Stimulated activated CD4-positive, alpha-beta T cell treated with anti-CD3 and anti-CD28 coated beads, Interleukin-15, amount 100 ng/mL, for 24 hours (primary cell): ENCODE results near the gene CDK2AP2.
"Not testable (repeated sequence)": the region's sequence is repeated elsewhere in the genome, so short reads cannot be mapped to it uniquely, and the experiment has no call there.

Experiments
- DNase-seq: peaks from one replicate; pipeline ENCODE4 v3.0.0-alpha.2; 2020

Gene CDK2AP2

GRCh38 chr11:67507864-67508485, at the start of gene CDK2AP2:
Gene CDK2AP2, minus strand, starts transcription at chr11:67508162. Its CDS starts 80 bp downstream, at chr11:67508082.
- peak; percentile 100 for DNase-seq

DNA sequence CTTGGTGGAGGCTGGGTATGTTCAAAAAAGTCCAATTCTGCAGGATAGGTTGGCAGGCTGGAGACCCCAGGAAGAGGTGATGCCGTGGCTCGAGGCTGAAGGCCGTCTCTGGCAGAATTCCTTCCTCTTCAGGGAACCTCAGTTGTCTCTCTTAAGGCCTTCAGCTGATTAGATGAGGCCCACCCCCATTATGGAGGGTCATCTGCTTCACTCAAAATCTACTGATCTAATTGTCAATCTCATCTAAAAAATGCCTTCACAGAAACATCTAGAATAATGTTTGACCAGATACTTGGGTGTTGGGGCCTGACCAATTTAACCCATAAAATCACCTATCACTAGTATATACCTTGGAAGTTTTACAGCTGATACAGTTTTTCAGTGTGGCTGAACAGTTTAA, 48.3 kb upstream of the CDK2AP2 start:
- DNase-seq: no peak

GRCh38 chr11:67551697-67552096, 43.7 kb upstream of the CDK2AP2 start:
- not testable (repeated sequence) for DNase-seq

DNA sequence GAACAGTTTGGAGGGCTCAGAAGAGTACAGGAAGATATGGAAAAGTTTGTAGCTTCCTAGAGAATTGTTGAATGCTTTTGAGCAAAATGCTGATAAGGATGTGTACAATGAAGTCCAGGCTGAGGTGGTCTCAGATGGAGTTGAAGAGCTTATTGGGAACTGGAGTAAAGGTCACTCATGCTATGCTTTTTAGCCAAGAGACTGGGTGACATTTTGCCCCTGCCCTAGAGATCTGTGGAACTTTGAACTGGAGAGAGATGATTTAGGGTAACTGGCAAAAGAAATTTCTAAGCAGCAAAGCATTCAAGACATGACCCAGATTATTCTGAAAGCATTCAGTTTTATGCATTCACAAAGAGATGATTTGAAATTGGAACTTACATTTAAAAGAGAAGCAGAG, 43.2 kb upstream of the CDK2AP2 start:
- DNase-seq: no peak

DNA sequence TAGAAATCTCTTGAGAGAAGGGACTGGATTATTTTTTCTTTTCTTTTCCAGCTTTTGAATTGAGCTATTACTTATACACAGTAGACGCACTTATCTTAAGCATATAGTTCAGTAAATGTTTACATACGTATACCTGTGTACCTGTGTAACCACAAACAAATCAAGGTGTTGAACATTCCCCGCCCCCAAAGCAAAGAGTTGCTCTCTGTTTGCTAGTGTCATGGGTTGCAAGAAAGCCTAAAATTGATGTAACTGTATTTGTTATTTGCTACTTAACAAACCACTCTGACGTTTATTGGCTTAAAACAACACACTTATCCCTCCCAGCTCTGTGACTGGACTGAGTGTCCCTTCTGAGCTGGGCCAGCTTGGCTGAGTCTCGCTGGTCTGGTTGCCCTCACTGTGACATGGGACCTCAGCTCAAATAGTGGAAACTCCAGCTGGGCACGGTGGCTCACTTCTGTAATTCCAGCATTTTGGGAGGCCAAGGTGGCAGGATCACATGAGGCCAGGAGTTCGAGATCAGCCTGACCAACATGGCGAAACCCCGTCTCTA, 40.7 kb upstream of the CDK2AP2 start:
- no peak for DNase-seq

DNA sequence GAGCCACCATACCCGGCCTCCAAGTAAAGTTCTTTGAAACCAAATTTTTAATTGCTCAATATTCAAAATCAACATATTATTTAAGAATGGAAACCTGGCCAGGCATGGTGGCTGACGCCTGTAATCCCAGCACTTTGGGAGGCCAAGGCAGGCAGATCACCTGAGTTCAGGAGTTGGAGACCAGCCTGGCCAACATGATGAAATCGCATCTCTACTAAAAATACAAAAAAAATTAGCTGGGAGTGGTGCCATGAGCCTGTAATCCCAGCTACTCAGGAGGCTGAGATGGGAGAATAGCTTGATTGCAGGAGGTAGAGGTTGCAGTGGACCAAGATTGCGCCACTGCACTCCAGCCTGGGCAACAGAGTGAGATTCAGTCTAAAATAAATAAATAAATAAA, 40.1 kb upstream of the CDK2AP2 start:
- DNase-seq: not testable (repeated sequence)

DNA sequence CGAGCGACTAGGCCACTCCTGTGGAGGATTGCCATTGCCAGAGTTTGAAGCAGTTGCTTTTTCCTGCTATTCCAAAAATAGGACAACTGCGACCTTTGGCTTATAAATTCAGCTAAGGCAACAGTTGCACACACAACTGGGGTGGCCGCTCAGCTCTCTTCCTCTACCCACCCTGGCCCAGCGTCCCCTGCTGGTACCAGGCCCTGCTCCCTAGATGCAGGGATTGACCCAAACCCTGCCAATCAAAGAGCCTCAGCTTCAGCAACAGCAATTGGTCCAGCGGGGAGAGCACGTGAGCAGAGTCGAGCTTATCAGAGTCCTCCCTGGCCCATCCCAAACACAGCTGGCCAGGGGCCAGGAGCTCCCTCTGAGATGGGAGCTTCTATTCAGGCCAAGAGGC, 37.3 kb upstream of the CDK2AP2 start:
- DNase-seq: no peak

DNA sequence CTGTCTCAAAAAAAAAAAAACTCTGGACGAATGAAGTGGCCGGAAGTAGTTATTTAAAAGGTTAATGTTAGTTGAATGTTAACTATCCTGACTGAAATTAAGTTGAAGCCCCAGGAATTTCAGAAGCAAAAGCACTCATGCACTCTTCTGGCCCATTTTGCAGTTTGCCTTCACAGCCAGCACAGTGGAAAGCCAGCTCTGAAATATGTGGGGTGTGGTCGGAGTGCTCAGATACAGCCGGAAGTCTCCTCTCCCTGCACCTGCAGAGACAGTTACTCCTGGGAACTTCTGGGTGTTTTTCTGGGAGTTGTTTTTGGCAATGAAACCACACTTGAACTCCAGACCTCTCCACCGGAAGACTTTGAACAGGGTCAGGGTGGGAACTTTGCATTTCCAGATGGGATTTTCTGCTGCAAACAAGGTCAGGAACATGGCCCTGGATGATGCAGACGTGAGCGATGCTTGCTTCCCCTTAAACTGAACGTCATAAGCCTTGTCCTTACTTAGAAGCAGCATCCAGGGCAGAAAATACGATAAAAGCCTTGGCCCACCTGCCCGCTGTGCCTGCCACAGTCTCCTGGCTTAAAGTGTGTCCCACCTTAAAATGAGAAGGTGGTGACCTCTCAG, 36.8 kb upstream of the CDK2AP2 start:
- DNase-seq: no peak

DNA sequence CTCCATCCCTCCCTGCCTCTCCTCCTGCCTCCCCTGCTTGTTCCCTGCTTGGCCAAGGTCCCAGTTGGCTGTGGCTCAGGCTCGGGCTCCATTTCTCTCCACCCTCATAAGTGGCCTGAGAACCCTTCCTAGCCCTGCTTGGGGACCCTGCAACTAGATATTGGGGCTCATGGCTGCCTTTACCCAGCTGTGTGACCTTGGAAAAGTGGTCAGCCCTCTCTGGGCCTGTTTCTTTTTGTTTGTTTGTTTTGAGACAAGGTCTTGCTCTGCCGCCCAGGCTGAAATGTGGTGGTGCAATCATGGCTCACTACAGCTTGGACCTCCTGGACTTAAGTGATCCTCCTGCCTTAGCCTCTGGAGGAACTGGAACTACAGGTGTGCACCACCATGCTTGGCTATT, 35.6 kb upstream of the CDK2AP2 start:
- DNase-seq: no peak

DNA sequence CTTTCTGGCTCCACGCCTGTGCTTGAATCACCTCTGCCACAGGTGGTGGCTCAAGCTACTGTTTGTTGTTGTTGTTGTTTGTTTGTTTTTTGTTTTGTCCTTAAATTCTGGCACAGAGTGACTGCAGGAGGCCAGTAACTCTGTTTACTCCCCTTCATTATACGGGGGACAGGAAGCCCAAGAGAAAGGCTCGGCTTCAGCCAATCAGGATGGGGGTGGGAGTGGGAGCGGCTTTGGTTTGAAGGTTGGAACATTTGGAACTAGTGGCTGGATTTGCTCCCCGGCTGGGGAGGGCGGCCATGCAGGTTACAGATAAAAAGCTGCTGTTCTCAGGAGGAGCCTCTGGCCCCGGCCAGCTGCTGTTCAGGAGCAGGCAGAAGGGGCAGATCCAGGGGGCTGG, 35.0 kb upstream of the CDK2AP2 start:
- no peak for DNase-seq

- no peak for DNase-seq
Measured at GRCh38 chr11:67542169-67542568, 34.2 kb upstream of the CDK2AP2 start.

DNA sequence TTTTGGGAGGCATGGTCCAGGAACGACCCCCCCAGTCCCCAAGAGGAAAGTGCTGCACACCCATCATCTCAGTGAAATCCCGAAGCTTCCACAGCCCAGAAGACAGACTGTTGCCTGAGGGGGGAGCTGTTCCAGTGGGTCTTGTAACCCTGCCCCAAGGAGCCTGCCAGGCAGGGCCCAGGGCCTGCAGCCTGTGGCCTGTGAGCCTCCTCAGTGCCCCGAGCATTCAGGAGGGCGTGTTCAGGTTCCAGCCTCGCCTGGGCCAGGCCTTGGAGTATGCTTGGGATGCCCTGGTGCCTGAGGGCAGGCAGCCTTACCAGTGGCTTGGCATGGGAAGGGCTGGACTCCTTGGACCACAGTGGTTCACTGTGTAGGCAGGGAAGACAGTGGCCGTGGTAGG, 33.2 kb upstream of the CDK2AP2 start:
- no peak for DNase-seq

DNA sequence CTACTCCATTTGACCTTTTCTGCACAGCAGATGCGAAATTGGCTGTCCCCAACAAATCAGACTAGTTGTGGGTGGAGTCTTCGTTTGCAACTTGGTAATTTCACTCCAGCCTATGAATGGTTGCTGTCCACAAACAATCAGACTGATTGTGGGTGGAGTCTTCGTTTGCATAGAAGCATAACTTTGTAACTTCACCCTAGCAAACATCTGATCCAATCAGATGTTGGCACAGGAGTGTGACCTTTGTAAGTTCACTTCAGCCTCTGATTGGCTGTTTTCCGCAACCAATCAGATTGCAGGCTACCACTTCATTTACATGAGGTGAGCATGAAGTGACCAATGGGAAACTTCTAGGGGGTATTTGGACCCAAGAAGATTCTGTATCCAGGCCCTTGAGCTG, 31.6 kb upstream of the CDK2AP2 start:
- no peak for DNase-seq

- no peak for DNase-seq
Measured at GRCh38 chr11:67538823-67539505, 31.0 kb upstream of the CDK2AP2 start.

DNA sequence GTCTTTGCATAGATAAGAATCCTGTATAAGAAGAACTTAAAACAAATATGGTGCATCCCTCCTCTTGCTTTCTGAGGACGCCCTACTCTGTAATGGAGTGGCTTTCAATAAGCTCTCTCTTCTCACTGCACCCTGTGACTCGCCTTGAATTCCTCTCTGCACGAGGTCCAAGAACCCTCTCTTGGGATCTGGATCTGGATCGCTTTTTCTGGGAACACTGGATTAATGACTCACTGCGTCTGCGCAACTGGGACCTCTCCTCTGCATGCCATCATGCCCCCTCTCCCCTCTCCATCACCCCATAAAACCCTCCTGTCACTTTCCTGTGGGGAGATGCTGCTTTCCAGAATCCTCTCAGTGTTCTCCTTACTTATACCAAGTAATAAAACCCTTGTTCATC, 30.3 kb upstream of the CDK2AP2 start:
- no peak for DNase-seq

GRCh38 chr11:67535561-67535960, 27.6 kb upstream of the CDK2AP2 start:
- no peak for DNase-seq

GRCh38 chr11:67534070-67534679, 26.2 kb upstream of the CDK2AP2 start:
- no peak for DNase-seq

DNA sequence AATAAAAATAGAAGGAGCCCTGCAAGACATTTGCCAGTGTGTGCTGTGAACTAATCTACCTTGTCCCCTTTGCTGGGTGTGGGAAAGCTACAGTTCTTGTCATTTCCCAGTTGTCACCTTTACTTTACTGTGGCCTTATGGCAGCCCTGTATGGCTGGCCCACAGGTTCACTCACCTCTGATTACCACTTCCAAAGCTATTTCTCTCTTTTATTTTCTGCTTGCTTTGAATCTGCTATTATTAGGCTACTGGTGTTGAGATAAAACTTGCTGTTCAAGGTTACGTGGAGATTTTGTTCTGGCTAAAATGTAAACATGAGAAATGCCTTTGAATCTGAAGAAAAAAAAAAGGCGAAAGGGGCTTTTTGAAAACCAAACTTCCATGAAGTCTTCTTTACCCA, 24.9 kb upstream of the CDK2AP2 start:
- DNase-seq: no peak

DNA sequence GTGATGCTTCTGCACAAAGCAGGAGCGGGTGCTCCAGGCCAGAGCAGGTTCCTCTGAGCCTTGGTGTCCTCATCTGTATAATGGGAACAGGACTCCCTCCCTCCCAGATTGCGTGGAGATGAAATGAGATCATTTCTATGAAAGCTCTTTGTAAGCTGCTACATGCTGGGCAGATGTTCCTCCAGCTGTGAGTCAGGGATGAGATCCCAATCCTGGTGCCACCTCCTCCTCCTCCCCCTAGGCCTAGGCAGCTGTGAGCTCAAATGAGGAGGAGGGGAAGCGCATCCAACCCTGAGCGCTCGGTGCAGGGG, 22.3 kb upstream of the CDK2AP2 start:
- no peak for DNase-seq

DNA sequence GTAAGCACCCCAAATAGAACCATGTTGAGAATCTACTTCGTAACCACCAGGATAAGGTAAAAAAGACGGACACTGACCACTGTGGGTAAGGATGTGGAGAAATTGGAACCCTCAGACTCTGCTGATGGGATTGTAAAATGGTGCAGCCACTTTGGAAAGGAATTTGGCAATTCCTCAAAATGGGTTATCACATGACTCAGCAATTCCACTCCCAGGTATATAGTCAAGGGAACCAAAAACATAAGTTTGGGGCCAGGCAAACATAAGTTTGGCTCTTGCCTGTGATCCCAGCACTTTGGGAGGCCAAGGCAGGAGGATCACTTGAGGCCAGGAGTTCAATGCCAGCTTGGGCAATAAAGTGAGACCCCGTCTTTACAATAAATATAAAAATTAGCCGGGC, 20.4 kb upstream of the CDK2AP2 start:
- no peak for DNase-seq

- DNase-seq: no peak
Measured at GRCh38 chr11:67525275-67525976, 17.5 kb upstream of the CDK2AP2 start.

- DNase-seq: no peak
Measured at GRCh38 chr11:67524480-67524808, 16.5 kb upstream of the CDK2AP2 start.
